ENCODE measurements around the gene CD59.
"Not testable (repeated sequence)": the region's sequence is repeated elsewhere in the genome, so short reads cannot be mapped to it uniquely, and the experiment has no call there.

Gene CD59

DNA sequence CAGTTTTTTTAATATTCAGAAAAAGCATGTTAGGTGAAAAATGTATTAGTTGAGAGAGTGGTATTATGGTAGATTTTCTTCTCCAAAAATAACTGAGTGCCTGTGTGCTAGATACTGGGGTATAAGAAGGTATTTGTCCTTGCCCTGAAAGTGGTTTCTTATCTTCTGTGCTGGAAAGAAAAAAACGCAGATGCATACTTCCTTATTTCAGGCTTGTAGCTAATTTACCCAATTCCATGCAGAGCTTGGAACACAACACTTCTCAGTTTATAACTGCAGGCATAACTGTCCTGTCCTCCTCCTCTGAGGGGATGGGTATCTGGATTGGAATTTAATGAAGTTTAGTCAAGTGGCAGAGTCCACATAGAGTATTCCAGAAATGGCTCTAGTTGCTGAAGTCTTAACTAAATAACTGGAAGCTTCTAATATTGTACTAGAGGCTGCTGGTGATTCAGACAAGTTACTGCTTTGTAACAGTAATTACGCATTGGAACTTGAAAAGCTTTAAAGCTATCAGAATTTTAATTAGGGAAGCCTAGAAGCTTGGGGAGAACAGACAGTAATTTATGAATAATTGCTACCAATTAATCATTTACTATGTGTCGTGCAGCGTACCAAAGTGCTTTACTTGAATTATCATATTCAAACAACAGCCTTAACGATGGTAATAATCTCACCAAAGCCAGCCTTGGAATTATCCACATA is 22.9 kb downstream of the CD59 start:
- Histone ChIP-seq H3K4me1 (ENCODE audit: insufficient read depth, poor library complexity, severe bottlenecking) (peaks cover 36% of the 10 kb centered on the region), H3K36me3 (ENCODE audit: low read depth) (peaks cover 99% of the 10 kb centered on the region), H3K27ac (ENCODE audit: poor library complexity, severe bottlenecking) (peak overlapping the region; percentile 91), H3K9me3 (ENCODE audit: severe bottlenecking) (no peaks in the 10 kb centered on the region), H3K4me3 (ENCODE audit: severe bottlenecking) (no peak overlapping the region), H3K27me3 (ENCODE audit: insufficient read depth, poor library complexity, severe bottlenecking) (no peaks in the 10 kb centered on the region)
- DNase-seq (ENCODE audit: low spot score) (no peak), ATAC-seq (ENCODE audit: low read depth) (no peak)
- TF ChIP-seq CTCF (IDR thresholded peaks at IDR 0.05; ENCODE audit: poor library complexity, severe bottlenecking) = no peak

- H3K36me3 ChIP-seq (ENCODE audit: low read depth) = peaks cover 97% of the 10 kb centered on the region
- no peak overlapping the region for H3K4me3 ChIP-seq (ENCODE audit: severe bottlenecking)
- DNase-seq (ENCODE audit: low spot score) (no peak), ATAC-seq (ENCODE audit: low read depth) (no peak)
- H3K4me1 ChIP-seq (ENCODE audit: insufficient read depth, poor library complexity, severe bottlenecking) = peaks cover 40% of the 10 kb centered on the region
- H3K27ac ChIP-seq (ENCODE audit: poor library complexity, severe bottlenecking) = peak overlapping the region; percentile 91
- TF ChIP-seq CTCF (IDR thresholded peaks at IDR 0.05; ENCODE audit: poor library complexity, severe bottlenecking) = no peak
- H3K9me3 ChIP-seq (ENCODE audit: severe bottlenecking) = no peaks in the 10 kb centered on the region
- H3K27me3 ChIP-seq (ENCODE audit: insufficient read depth, poor library complexity, severe bottlenecking) = no peaks in the 10 kb centered on the region
Measured at GRCh38 chr11:33712436-33712835, 23.8 kb downstream of the CD59 start.

GRCh38 chr11:33709466-33709865 is 26.8 kb downstream of the CD59 start:
- Histone ChIP-seq H3K4me3 (ENCODE audit: severe bottlenecking) (no peak overlapping the region), H3K27me3 (ENCODE audit: insufficient read depth, poor library complexity, severe bottlenecking) (no peaks in the 10 kb centered on the region), H3K27ac (ENCODE audit: poor library complexity, severe bottlenecking) (peak overlapping the region; percentile 100), H3K9me3 (ENCODE audit: severe bottlenecking) (no peaks in the 10 kb centered on the region), H3K36me3 (ENCODE audit: low read depth) (peaks cover 95% of the 10 kb centered on the region), H3K4me1 (ENCODE audit: insufficient read depth, poor library complexity, severe bottlenecking) (peaks cover 37% of the 10 kb centered on the region)
- ATAC-seq (ENCODE audit: low read depth) (no peak), DNase-seq (ENCODE audit: low spot score) (no peak)
- TF ChIP-seq CTCF (IDR thresholded peaks at IDR 0.05; ENCODE audit: poor library complexity, severe bottlenecking) = no peak

DNA sequence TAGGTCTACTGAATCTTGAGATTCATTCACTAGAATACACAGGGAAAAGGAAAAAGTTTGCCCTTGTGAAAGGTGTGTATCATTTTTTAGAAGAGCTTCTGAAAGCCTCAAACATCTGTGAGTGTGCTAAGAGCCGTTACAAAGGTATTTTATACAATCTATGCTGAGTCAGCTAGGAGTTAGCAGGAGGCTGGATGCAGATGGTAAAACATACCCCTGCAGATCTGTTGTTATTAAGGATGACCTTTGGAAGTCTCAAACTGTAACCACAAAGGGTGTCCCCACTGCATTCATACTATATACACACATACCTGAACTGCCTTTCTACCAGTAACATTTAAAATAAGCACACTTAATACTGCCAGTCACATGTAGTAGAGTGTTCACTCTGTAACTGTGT is 27.2 kb downstream of the CD59 start:
- no peak for TF ChIP-seq CTCF (IDR thresholded peaks at IDR 0.05; ENCODE audit: poor library complexity, severe bottlenecking)
- ATAC-seq (ENCODE audit: low read depth) (no peak), DNase-seq (ENCODE audit: low spot score) (no peak)
- Histone ChIP-seq H3K36me3 (ENCODE audit: low read depth) (peaks cover 90% of the 10 kb centered on the region), H3K4me3 (ENCODE audit: severe bottlenecking) (no peak overlapping the region), H3K27ac (ENCODE audit: poor library complexity, severe bottlenecking) (peak overlapping the region; percentile 100), H3K9me3 (ENCODE audit: severe bottlenecking) (no peaks in the 10 kb centered on the region), H3K27me3 (ENCODE audit: insufficient read depth, poor library complexity, severe bottlenecking) (no peaks in the 10 kb centered on the region), H3K4me1 (ENCODE audit: insufficient read depth, poor library complexity, severe bottlenecking) (peaks cover 42% of the 10 kb centered on the region)

GRCh38 chr11:33707831-33708230 is 28.4 kb downstream of the CD59 start:
- Histone ChIP-seq H3K27ac (ENCODE audit: poor library complexity, severe bottlenecking) (peak overlapping the region; percentile 100), H3K36me3 (ENCODE audit: low read depth) (peaks cover 78% of the 10 kb centered on the region), H3K4me1 (ENCODE audit: insufficient read depth, poor library complexity, severe bottlenecking) (peaks cover 54% of the 10 kb centered on the region)
- not testable (repeated sequence) for DNase-seq (ENCODE audit: low spot score); H3K4me3 ChIP-seq (ENCODE audit: severe bottlenecking); H3K9me3 ChIP-seq (ENCODE audit: severe bottlenecking); H3K27me3 ChIP-seq (ENCODE audit: insufficient read depth, poor library complexity, severe bottlenecking)
- peak; percentile 65 for ATAC-seq (ENCODE audit: low read depth)
